K562 (cell line): ENCODE measurements around the gene MAP2K7. TPM values are rescaled to one million over a fixed set of nuclear protein-coding genes. Genes with fewer than 3 reads are reported as not detected.

Source experiments
- ATAC-seq: fragments of 200-7000 bp; cut with Tn5 transposase; 3 replicates; pipeline ENCODE4 v1.9.1; 2020; ENCODE audit warnings: moderate library complexity
- BruUV-seq: library from RNA; stranded (reverse); fragments of 400-500 nt; replicated peaks from 2 replicates; lab custom pipeline; 2021; lab: Mats Ljungman, UMichigan
- CTCF ChIA-PET: fragments of 300-600 bp; formaldehyde crosslinking; extraction: SDS; loops from one replicate; lab custom pipeline; 2021; ENCODE audit warnings: low intra/inter-chr PET ratio; lab: Yijun Ruan, JAX
- POLR2A ChIA-PET: fragments of 300-600, 350-650 bp; sonication (Branson Sonifier 250); formaldehyde crosslinking; extraction: SDS; loops from one replicate; lab custom pipeline; 2021; ENCODE audit warnings: antibody characterized with exemption, inconsistent platforms; lab: Yijun Ruan, JAX
- DNase-seq, 4 experiments: peaks; one replicate each; pipeline versions ENCODE4 v3.0.0 to v3.0.0-alpha.2; 2011 to 2018; ENCODE audit warnings: low spot score in 3 of 4, mixed read lengths in 3 of 4; ENCODE audit errors: extremely low read depth in 1 of 4
- FAIRE-seq: peaks from 2 replicates; lab custom pipeline; 2011; peaks lifted over from hg19 to GRCh38; lab: Jason Lieb, UNC
- H2AFZ ChIP-seq: 2 replicates; pipeline ENCODE4 v1.6.0; 2011; ENCODE audit warnings: low read depth, low read length, control low read depth, inconsistent platforms
- H3K27ac ChIP-seq: fragments of 200-600 bp; 3 replicates; pipeline ENCODE4 v1.8.0; 2011; ENCODE audit warnings: low read depth, mild to moderate bottlenecking, control low read depth, inconsistent platforms, low read length, moderate library complexity, mixed read lengths; ENCODE audit errors: extremely low read depth
- H3K27me3 ChIP-seq, 2 experiments: fragments of 300-600 bp in 1 of 2; 2 replicates in 1 of 2; 3 replicates in 1 of 2; pipeline versions ENCODE4 v1.6.0 to v1.8.0; 2011; ENCODE audit warnings: inconsistent platforms in 2 of 2, low read length in 2 of 2, mild to moderate bottlenecking in 1 of 2, mixed read lengths in 1 of 2, moderate library complexity in 1 of 2; ENCODE audit not compliant: control insufficient read depth in 2 of 2, insufficient read depth in 2 of 2
- H3K36me3 ChIP-seq: fragments of 300-600 bp; 3 replicates; pipeline ENCODE4 v1.8.0; 2011; ENCODE audit warnings: mild to moderate bottlenecking, low read length, inconsistent platforms; ENCODE audit not compliant: control insufficient read depth, insufficient read depth
- H3K4me1 ChIP-seq, 2 experiments: fragments of 200-600 bp in 1 of 2; replicated peaks in 1 of 2; 2 replicates in 1 of 2; 3 replicates in 1 of 2; pipeline versions ENCODE4 v1.5.1 to v1.8.0; 2011; ENCODE audit warnings: inconsistent platforms in 2 of 2, low read length in 2 of 2, mild to moderate bottlenecking in 1 of 2, mixed read lengths in 1 of 2, moderate library complexity in 1 of 2; ENCODE audit not compliant: control insufficient read depth in 2 of 2, insufficient read depth in 2 of 2
- H3K4me2 ChIP-seq: 2 replicates; pipeline ENCODE4 v1.6.1; 2011; ENCODE audit warnings: low read length, control low read depth, inconsistent platforms, mixed read lengths; ENCODE audit not compliant: insufficient read depth
- H3K4me3 ChIP-seq: fragments of 200-600 bp; sonication (generic), shearing (Covaris generic); 2 replicates; pipeline ENCODE4 v1.5.1; 2016; ENCODE audit warnings: control low read depth, inconsistent platforms
- H3K79me2 ChIP-seq: fragments of 200-600 bp; 3 replicates; pipeline ENCODE4 v1.8.0; 2011; ENCODE audit warnings: low read length, inconsistent platforms; ENCODE audit not compliant: control insufficient read depth, insufficient read depth
- H3K9ac ChIP-seq, 2 experiments: 2 replicates each; pipeline versions ENCODE4 v1.6.0 to v1.6.1; 2011; ENCODE audit warnings: low read depth in 2 of 2, low read length in 2 of 2, control low read depth in 1 of 2, inconsistent platforms in 1 of 2, mild to moderate bottlenecking in 1 of 2, mixed read lengths in 1 of 2; ENCODE audit not compliant: insufficient read depth in 1 of 2
- H3K9me1 ChIP-seq: one replicate; pipeline ENCODE4 v1.6.0; 2011; ENCODE audit warnings: inconsistent platforms, mild to moderate bottlenecking, low read length, moderate library complexity; ENCODE audit not compliant: control insufficient read depth, insufficient read depth
- H3K9me3 ChIP-seq: replicated peaks from 2 replicates; pipeline ENCODE4 v1.5.1; 2011; ENCODE audit warnings: low read depth, low read length, inconsistent platforms; ENCODE audit not compliant: control insufficient read depth, insufficient read depth
- H4K20me1 ChIP-seq: replicated peaks from 2 replicates; pipeline ENCODE4 v1.6.1; 2011; ENCODE audit warnings: low read length, inconsistent platforms, mixed read lengths; ENCODE audit not compliant: control insufficient read depth, insufficient read depth
- HNRNPK ChIP-seq: fragments of 200-400 bp; formaldehyde crosslinking; IDR thresholded peaks from one replicate; pipeline ENCODE4 v1.6.1; 2018; ENCODE audit warnings: mild to moderate bottlenecking, low read depth, low read length; ENCODE audit not compliant: poor library complexity, severe bottlenecking
- MAX ChIP-seq: sonication (generic); formaldehyde crosslinking; IDR thresholded peaks from 2 replicates; pipeline ENCODE4 v1.9.0; 2022; ENCODE audit warnings: mild to moderate bottlenecking, missing genetic modification reagents
- MEF2D ChIP-seq: conservative IDR thresholded peaks from 2 replicates; pipeline ENCODE4 v1.6.1; 2016; ENCODE audit warnings: low read depth, missing genetic modification characterization, missing compliant biosample characterization
- POLR2A ChIP-seq: fragments of 450-650 bp; conservative IDR thresholded peaks from 2 replicates; pipeline ENCODE4 v1.6.1; 2016
- PRDM10 ChIP-seq: fragments of 450-650 bp; IDR thresholded peaks from 2 replicates; pipeline ENCODE4 v1.6.1; 2018; ENCODE audit not compliant: partially characterized antibody
- WGBS: fragments of 100-300 bp; shearing (Covaris generic); methylation state at CpG from one replicate; pipeline ENCODE4 v1.1.6; 2016; ENCODE audit warnings: low coverage, mixed read lengths; ENCODE audit not compliant: insufficient coverage; ENCODE audit errors: missing lambda C conversion rate; 5-methylcytosine and 5-hydroxymethylcytosine counted together
- in situ Hi-C: fragments of 300-500 bp; cut with MboI; formaldehyde crosslinking; loops from 4 replicates; pipeline ENCODE4 v1.15.0; 2018; ENCODE audit warnings: inconsistent platforms, mixed read lengths
- intact Hi-C: fragments of 100-400 bp; cut with micrococcal nuclease; formaldehyde crosslinking; loops from 2 replicates; pipeline ENCODE4 v1.14.2; 2022
- polyA plus RNA-seq, 8 experiments: library from polyadenylated mRNA; depleted of rRNA in 4 of 8; stranded (reverse) in 5 of 8; unstranded in 3 of 8; fragments of >200 nt; fragmentation: Nextera tagmentation in 2 of 8; fragmentation: Illumina TruSeq in 1 of 8; extraction: Ambion mirVana in 2 of 8; extraction: Trizol in 1 of 8; gene quantifications; 2 replicates each; pipeline versions ENCODE4 v1.2.1 to v1.2.3, GENCODE V29; 2011 to 2014; ENCODE audit warnings: inconsistent platforms in 1 of 8, missing spikeins in 1 of 8
- total RNA-seq, 7 experiments: library from RNA; depleted of rRNA in 6 of 7; stranded (reverse); fragments of >200 nt in 6 of 7; fragmentation: Illumina TruSeq in 2 of 7; extraction: Trizol in 2 of 7; gene quantifications; 2 replicates each; pipeline versions ENCODE4 v1.2.1 to v1.2.3, GENCODE V29; 2011 to 2021; ENCODE audit warnings: low replicate concordance in 1 of 7

Gene MAP2K7
- total and polyA plus RNA-seq, 9 of the 15 experiments (the other 6 are each of a cell fraction or from before 2014, with no cell fraction given) = 0.51 to 45.8 (median 14.1) TPM

GRCh38 chr19:7940841-7941240, 37.2 kb downstream of the MAP2K7 start:
- ATAC-seq = no peak
- 94% methylated on average over 13 of the region's 13 CpGs for WGBS
- in situ Hi-C loops (no loop called here), intact Hi-C loops (loop anchor here (5.0 to 10.0 kb wide), 2 partner anchors 124 to 211 kb away; no protein-coding TSS in a partner anchor)
- Histone ChIP-seq H3K9me1 (peaks cover 4% of the 10 kb centered on the region), H3K27me3 (no peaks in the 10 kb centered on the region), H2AFZ (no peak overlapping the region), H4K20me1 (no peaks in the 10 kb centered on the region), H3K9ac (peak overlapping the region in 1 of 2 experiments; percentile 95; a peak in 1 of 4 replicates), H3K79me2 (peaks cover 67% of the 10 kb centered on the region), H3K36me3 (peaks cover 64% of the 10 kb centered on the region), H3K9me3 (no peaks in the 10 kb centered on the region), H3K4me2 (no peak overlapping the region), H3K4me3 (no peak overlapping the region), H3K4me1 (peaks cover 11 to 33% of the 10 kb centered on the region in 2 experiments; a peak in 4 of 5 replicates), H3K27ac (no peak overlapping the region)
- POLR2A ChIA-PET = interaction anchor here (1.2 to 1.6 kb wide), 2 partner anchors 10 to 12 kb away, joined by 5 to 6 read pairs; no protein-coding TSS in a partner anchor
- BruUV-seq = no TSS peak
- no peak for DNase-seq
- TF ChIP-seq HNRNPK (no peak), MAX (CRISPR knock-in tag) (no peak), PRDM10 (peak; percentile 21), POLR2A (0 out of 2 replicates have a peak, but pooled peaks have one; percentile 8), MEF2D (tag) (no peak)
- FAIRE-seq = no peak
- CTCF ChIA-PET = no interaction called here
